Measurements from ENCODE around the gene ABL2.

DNA sequence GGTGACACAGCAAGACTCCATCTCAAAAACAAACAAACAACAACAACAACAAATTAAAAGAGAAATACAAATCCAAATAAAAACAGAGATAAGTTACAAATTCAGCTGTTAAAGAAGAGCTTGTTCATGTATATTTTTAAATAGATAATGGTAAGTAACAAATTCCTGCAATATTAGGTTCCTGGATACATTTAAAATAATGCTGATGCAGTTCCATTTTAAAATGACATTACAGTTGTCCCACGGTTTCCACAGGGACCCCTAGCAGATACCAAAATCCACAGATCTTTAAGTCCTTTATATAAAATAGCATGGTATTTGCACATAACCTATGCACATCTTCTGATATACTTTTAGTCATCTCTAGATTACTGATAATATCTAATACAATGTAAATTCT, 61.5 kb downstream of the ABL2 start:
- no peak for TF ChIP-seq CTCF (IDR thresholded peaks at IDR 0.05)
- no peak for TF ChIP-seq POLR2AphosphoS5 (IDR thresholded peaks at IDR 0.05; ENCODE audit: low read depth, low read length)
- TF ChIP-seq REST (IDR thresholded peaks at IDR 0.05; ENCODE audit: insufficient read depth in 1 of 2, low read depth in 2 of 2, low read length in 1 of 2), result no peak
- TF ChIP-seq SIN3A (IDR thresholded peaks at IDR 0.05; ENCODE audit: borderline replicate concordance, insufficient read depth, low read depth, low read length), result no peak

All from Panc1 (cell line).